ENCODE data around the gene EIF2S3.

GRCh38 chrX:24124244-24124799, 69.6 kb downstream of the EIF2S3 start:
- TF ChIP-seq POLR2A (IDR thresholded peaks at IDR 0.05; ENCODE audit: low read depth, low read length) (no peak), TAF1 (IDR thresholded peaks at IDR 0.05; ENCODE audit: borderline replicate concordance, low read depth, low read length) (no peak), POLR2AphosphoS5 (IDR thresholded peaks at IDR 0.05; ENCODE audit: low read depth, low read length) (no peak)

All from GM12892 (cell line).